Measurements from ENCODE around the gene PCDHGB5.
"Not testable (repeated sequence)": the region's sequence is repeated elsewhere in the genome, so short reads cannot be mapped to it uniquely, and the experiment has no call there.

Gene PCDHGB5

GRCh38 chr5:141397756-141398551, at the start of gene PCDHGB5:
TSS of gene PCDHGB5 (plus strand) at chr5:141397947. CDS start at chr5:141398128, 181 bp downstream.
- not testable (repeated sequence) for DNase-seq (ENCODE audit: insufficient read length, low spot score)
- peak; percentile 76 for FAIRE-seq

GRCh38 chr5:141349917-141350619, 47.7 kb upstream of the PCDHGB5 start, which contains the start of gene PCDHGB1:
TSS of gene PCDHGB1 (plus strand) at chr5:141350099. CDS start at chr5:141350261, 162 bp downstream.
- DNase-seq (ENCODE audit: insufficient read length, low spot score) (no peak), FAIRE-seq (no peak)

DNA sequence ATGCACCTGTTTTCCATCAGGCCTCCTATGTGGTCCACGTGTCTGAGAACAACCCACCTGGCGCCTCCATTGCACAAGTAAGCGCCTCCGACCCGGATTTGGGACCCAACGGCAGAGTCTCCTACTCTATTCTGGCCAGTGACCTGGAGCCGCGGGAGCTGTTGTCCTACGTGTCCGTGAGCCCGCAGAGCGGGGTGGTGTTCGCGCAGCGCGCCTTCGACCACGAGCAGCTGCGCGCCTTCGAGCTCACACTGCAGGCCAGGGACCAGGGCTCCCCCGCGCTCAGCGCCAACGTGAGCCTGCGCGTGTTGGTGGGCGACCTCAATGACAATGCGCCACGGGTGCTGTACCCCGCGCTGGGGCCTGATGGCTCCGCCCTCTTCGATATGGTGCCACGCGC, 46.2 kb upstream of the PCDHGB5 start:
- DNase-seq (ENCODE audit: insufficient read length, low spot score) = no peak
- FAIRE-seq = no peak

- FAIRE-seq (no peak), DNase-seq (ENCODE audit: insufficient read length, low spot score) (no peak)
These were observed 42.8 kb upstream of the PCDHGB5 start, which contains the start of gene PCDHGA4 for GRCh38 chr5:141354900-141355469. TSS of gene PCDHGA4 (plus strand) at chr5:141355021. CDS start at chr5:141355108, 87 bp downstream.

DNA sequence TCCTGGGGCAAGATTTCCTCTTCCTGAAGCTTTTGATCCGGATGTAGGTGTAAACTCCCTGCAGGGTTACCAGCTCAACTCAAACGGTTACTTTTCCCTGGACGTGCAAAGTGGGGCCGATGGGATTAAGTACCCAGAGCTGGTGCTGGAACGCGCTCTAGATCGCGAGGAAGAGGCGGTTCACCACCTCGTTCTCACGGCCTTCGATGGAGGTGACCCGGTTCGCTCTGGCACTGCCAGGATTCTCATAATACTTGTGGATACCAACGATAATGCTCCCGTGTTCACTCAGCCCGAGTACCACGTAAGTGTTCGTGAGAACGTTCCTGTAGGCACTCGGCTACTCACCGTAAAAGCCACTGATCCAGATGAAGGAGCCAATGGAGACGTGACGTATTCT, 42.1 kb upstream of the PCDHGB5 start:
- FAIRE-seq (no peak), DNase-seq (ENCODE audit: insufficient read length, low spot score) (no peak)

GRCh38 chr5:141356133-141356532, 41.6 kb upstream of the PCDHGB5 start:
- no peak for DNase-seq (ENCODE audit: insufficient read length, low spot score)
- FAIRE-seq = no peak

GRCh38 chr5:141356950-141357349, 40.8 kb upstream of the PCDHGB5 start:
- no peak for DNase-seq (ENCODE audit: insufficient read length, low spot score)
- FAIRE-seq = no peak

- DNase-seq (ENCODE audit: insufficient read length, low spot score) (no peak), FAIRE-seq (no peak)
These were observed 37.8 kb upstream of the PCDHGB5 start, which contains the start of gene PCDHGB2 for GRCh38 chr5:141359790-141360426. TSS of gene PCDHGB2 (plus strand) at chr5:141359994. CDS start at chr5:141360136, 142 bp downstream.

DNA sequence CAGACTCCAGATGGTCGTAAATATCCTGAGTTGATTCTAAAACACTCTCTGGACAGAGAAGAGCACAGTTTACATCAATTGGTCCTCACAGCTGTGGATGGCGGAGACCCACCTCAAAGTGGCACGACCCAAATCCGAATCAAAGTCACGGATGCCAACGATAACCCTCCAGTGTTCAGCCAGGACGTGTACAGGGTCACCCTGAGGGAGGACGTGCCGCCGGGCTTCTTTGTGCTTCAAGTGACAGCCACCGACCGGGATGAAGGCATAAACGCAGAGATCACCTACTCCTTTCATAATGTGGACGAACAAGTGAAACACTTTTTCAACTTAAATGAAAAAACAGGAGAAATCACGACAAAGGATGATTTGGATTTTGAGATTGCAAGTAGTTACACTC, 37.1 kb upstream of the PCDHGB5 start:
- no peak for FAIRE-seq
- no peak for DNase-seq (ENCODE audit: insufficient read length, low spot score)

- no peak for DNase-seq (ENCODE audit: insufficient read length, low spot score)
- FAIRE-seq = no peak
These were observed 35.0 kb upstream of the PCDHGB5 start for GRCh38 chr5:141362719-141363118.

DNA sequence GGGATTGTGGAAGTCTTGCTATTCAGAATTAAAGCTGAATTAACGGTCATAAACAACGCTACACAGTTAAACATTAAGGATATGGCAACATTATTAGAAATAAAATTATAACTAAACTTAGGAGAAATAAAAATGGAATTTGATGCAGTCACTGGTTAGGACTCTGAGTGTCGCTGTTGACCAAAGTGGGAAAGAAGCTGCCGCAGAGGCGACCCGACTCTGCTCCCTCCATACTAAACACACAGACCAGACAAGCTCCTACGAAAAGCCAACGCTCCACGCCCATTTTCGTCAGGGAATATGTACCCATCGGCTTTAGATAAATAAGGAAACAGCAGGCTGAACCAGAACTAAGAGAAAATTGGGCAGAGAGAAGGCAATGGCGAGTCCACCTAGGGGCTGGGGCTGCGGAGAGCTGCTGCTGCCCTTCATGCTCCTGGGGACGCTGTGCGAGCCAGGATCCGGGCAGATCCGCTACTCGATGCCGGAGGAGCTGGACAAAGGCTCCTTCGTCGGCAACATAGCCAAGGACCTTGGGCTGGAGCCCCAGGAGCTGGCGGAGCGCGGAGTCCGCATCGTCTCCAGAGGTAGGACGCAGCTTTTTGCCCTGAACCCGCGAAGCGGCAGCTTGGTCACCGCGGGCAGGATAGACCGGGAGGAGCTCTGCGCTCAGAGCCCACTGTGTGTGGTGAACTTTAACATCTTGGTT, 33.6 kb upstream of the PCDHGB5 start, which contains the start of gene PCDHGA5:
TSS of gene PCDHGA5 (plus strand) at position 211 of the 709 bp plus-strand sequence. CDS start at position 380, 169 bp downstream.
- no peak for DNase-seq (ENCODE audit: insufficient read length, low spot score)

GRCh38 chr5:141366016-141366896, 31.5 kb upstream of the PCDHGB5 start:
- FAIRE-seq = no peak
- DNase-seq (ENCODE audit: insufficient read length, low spot score) = no peak

More for the DNA sequence above, 33.6 kb upstream of the PCDHGB5 start, which contains the start of gene PCDHGA5:
- no peak for FAIRE-seq

- FAIRE-seq (no peak), DNase-seq (ENCODE audit: insufficient read length, low spot score) (no peak)
These were observed 27.5 kb upstream of the PCDHGB5 start, which contains the start of gene PCDHGB3 for GRCh38 chr5:141369994-141370848. TSS of gene PCDHGB3 (plus strand) at chr5:141370242. CDS start at chr5:141370395, 153 bp downstream.

DNA sequence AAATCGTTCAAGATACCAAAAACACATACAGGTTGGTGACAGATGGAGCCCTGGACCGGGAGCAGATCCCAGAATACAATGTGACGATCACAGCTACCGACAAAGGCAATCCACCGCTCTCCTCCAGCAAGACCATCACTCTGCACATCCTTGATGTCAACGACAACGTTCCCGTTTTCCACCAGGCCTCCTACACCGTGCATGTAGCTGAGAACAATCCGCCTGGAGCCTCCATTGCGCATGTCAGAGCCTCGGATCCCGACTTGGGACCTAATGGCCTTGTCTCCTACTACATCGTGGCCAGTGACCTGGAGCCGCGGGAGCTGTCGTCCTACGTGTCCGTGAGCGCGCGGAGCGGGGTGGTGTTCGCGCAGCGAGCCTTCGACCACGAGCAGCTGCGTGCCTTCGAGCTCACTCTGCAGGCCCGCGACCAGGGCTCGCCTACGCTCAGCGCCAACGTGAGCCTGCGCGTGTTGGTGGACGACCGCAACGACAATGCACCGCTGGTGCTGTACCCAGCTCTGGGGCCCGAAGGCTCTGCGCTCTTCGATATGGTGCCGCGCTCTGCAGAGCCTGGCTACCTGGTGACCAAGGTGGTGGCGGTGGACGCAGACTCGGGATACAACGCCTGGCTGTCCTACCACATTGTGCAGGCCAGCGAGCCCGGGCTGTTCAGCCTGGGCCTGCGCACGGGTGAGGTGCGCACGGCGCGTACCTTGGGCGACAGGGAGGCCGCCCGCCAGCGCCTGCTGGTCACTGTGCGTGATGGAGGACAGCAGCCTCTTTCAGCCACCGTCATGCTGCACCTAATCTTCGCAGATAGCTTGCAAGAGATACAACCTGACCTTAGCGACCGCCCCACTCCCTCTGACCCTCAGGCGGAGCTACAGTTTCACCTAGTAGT, 25.9 kb upstream of the PCDHGB5 start:
- DNase-seq (ENCODE audit: insufficient read length, low spot score) (no peak), FAIRE-seq (no peak)

DNA sequence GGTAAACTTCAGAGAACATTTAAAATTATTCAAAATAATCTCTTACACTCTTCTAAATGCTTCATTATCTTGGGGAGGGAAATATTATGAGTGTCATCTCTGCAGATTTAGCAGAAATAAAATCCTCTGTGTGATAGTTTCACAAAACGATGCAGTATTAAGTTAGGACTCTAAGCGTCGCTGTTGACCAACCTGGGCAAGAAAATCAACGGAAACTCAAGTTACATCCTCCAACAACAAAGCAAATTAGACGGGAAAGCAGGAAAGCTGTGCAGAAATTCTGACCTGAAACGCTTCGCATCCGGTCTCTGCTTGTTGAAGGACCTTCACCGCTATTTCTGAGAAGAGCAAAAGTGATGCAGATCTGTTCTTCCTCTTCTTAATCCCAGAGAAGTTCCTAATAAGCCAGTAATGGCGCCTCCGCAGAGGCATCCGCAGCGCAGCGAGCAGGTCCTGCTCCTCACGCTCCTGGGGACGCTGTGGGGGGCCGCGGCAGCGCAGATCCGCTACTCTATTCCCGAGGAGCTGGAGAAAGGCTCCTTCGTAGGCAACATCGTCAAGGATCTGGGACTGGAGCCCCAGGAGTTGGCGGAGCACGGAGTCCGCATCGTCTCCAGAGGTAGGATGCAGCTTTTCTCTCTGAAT, 24.0 kb upstream of the PCDHGB5 start, which contains the start of gene PCDHGA6:
TSS of gene PCDHGA6 (plus strand) at position 219 of the 645 bp plus-strand sequence. CDS start at position 412, 193 bp downstream.
- DNase-seq (ENCODE audit: insufficient read length, low spot score) (peak; percentile 41), FAIRE-seq (no peak)

DNA sequence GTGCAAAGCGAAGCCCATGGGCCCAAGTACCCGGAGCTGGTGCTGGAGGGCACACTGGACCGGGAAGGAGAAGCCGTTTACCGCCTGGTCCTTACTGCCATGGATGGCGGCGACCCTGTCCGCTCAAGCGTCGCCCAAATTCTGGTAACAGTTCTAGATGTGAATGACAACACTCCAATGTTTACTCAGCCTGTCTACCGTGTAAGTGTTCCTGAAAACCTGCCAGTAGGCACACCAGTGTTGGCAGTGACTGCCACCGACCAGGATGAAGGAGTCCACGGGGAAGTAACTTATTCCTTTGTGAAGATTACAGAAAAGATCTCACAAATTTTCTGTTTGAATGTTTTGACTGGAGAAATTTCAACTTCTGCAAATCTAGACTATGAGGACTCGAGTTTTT, 23.1 kb upstream of the PCDHGB5 start:
- FAIRE-seq (no peak), DNase-seq (ENCODE audit: insufficient read length, low spot score) (no peak)
